PC-3 (cell line): Measurements from ENCODE around the gene FOXK1. TPM values are rescaled to one million over a fixed set of nuclear protein-coding genes. Genes with fewer than 3 reads are reported as not detected.

Experiments
- ATAC-seq: fragments of 200-7000 bp; cut with Tn5 transposase; 2 replicates; pipeline ENCODE4 v1.9.1; 2020; ENCODE audit warnings: mild to moderate bottlenecking, moderate library complexity
- BruUV-seq: library from RNA; stranded (reverse); fragments of 400-500 nt; replicated peaks from 2 replicates; lab custom pipeline; 2021; lab: Mats Ljungman, UMichigan
- CTCF ChIA-PET: fragments of 300-600 bp; sonication (Branson Sonifier 250); formaldehyde crosslinking; loops from one replicate; lab custom pipeline; 2022; ENCODE audit warnings: antibody characterized with exemption; lab: Charles Lee
- POLR2A ChIA-PET: fragments of 300-600 bp; sonication (Branson Sonifier 250); formaldehyde crosslinking; loops from one replicate; lab custom pipeline; 2022; ENCODE audit warnings: antibody characterized with exemption; ENCODE audit not compliant: unreplicated experiment; lab: Charles Lee
- DNase-seq: peaks from one replicate; pipeline ENCODE4 v3.0.0-alpha.2; 2015
- H2AFZ ChIP-seq: fragments of 300-600 bp; sonication (generic); 2 replicates; pipeline ENCODE4 v1.6.0; 2016; ENCODE audit warnings: antibody characterized with exemption, low read length
- H3F3A ChIP-seq: fragments of 300-600 bp; sonication (generic); one replicate; pipeline ENCODE4 v1.6.0; 2017; ENCODE audit warnings: antibody characterized with exemption, low read length, control low read depth, mild to moderate bottlenecking; ENCODE audit not compliant: unreplicated experiment
- H3K27ac ChIP-seq: fragments of 300-600 bp; sonication (generic); 2 replicates; pipeline ENCODE4 v1.5.1; 2016; ENCODE audit warnings: mild to moderate bottlenecking, low read length
- H3K27me3 ChIP-seq: fragments of 300-600 bp; sonication (generic); 2 replicates; pipeline ENCODE4 v1.6.1; 2016; ENCODE audit warnings: low read length, mixed read lengths
- H3K36me3 ChIP-seq: fragments of 300-600 bp; sonication (generic); 2 replicates; pipeline ENCODE4 v1.6.1; 2016; ENCODE audit warnings: low read depth, mixed run types, low read length, mixed read lengths
- H3K4me1 ChIP-seq: fragments of 300-600 bp; sonication (generic); 2 replicates; pipeline ENCODE4 v1.5.1; 2016; ENCODE audit warnings: low read length; ENCODE audit not compliant: insufficient read depth
- H3K4me2 ChIP-seq: fragments of 300-600 bp; sonication (generic); 2 replicates; pipeline ENCODE4 v1.6.0; 2016; ENCODE audit warnings: low read length
- H3K4me3 ChIP-seq: fragments of 300-600 bp; sonication (generic); 2 replicates; pipeline ENCODE4 v1.5.1; 2016; ENCODE audit warnings: mild to moderate bottlenecking, low read length, mixed read lengths
- H3K79me2 ChIP-seq: fragments of 300-600 bp; sonication (generic); 2 replicates; pipeline ENCODE4 v1.6.1; 2017; ENCODE audit warnings: low read length, mixed read lengths
- H3K9ac ChIP-seq: fragments of 300-600 bp; sonication (generic); 2 replicates; pipeline ENCODE4 v1.6.0; 2016; ENCODE audit warnings: mild to moderate bottlenecking, low read length
- H3K9me2 ChIP-seq: fragments of 300-600 bp; sonication (generic); replicated peaks from 2 replicates; pipeline ENCODE4 v1.6.1; 2016; ENCODE audit warnings: mixed run types, low read length, mixed read lengths
- H3K9me3 ChIP-seq: fragments of 300-600 bp; sonication (generic); 2 replicates; pipeline ENCODE4 v1.6.1; 2016; ENCODE audit warnings: low read length, mixed read lengths
- H4K20me1 ChIP-seq: fragments of 300-600 bp; sonication (generic); 2 replicates; pipeline ENCODE4 v1.6.1; 2016; ENCODE audit warnings: low read length, mixed read lengths
- CTCF ChIP-seq: fragments of 300-600 bp; sonication (generic); conservative IDR thresholded peaks from 2 replicates; pipeline ENCODE4 v1.5.1; 2017; ENCODE audit warnings: antibody characterized with exemption, low read depth, mild to moderate bottlenecking, low read length
- EZH2 ChIP-seq: fragments of 300-600 bp; sonication (generic); IDR thresholded peaks from one replicate; pipeline ENCODE4 v1.6.1; 2017; ENCODE audit warnings: antibody characterized with exemption, mild to moderate bottlenecking, low read length; ENCODE audit not compliant: unreplicated experiment
- EZH2phosphoT487 ChIP-seq: fragments of 300-600 bp; sonication (generic); IDR thresholded peaks from 2 replicates; pipeline ENCODE4 v1.6.1; 2018; ENCODE audit warnings: mild to moderate bottlenecking, antibody characterized with exemption, low read length, borderline replicate concordance
- intact Hi-C: fragments of 100-400 bp; cut with micrococcal nuclease; formaldehyde crosslinking; loops from 2 replicates; pipeline ENCODE4 v1.9.0; 2023
- total RNA-seq: library from RNA; depleted of rRNA; stranded (reverse); fragments of >200 nt; gene quantifications from 2 replicates; pipeline ENCODE4 v1.2.3, GENCODE V29; 2014

FOXK1 gene
- total RNA-seq, 1 experiment from 2014 or later, result 13.2 TPM

DNA sequence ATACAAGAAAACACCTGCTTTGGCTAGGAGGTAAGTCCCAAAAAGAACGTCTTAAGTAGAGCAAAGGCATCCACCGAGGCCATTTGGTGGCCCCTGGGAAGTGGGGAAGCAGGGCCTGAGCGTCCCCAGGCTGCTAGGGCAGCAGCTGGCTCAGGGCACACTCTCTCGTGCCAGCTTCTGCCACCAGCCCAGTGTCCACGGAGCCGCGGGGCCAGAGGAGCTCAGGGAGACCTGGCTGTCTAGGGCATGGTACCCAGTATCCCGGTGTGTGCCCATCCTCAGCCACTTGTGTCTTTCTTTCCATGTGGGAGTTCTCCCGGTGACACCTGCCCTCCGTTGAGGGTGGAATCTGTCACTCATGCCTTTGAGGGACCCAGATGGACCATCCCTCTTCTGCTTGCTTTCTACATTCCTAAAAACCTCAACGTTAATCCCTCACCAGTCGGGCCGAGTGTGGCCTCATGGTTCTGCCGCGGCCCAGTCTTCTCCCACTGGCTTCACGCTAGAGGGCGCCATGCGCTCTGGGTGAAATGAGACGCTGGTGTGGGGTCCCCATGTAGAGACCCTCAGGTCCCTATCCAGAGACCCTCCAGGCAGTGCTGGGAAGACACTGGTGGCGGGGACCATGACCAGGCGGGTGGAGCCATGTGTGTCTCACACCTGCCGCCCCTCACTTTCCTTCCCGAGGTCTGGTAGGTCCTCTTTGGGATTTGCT, 83.8 kb downstream of the FOXK1 start:
- intact Hi-C loops, result no loop called here

DNA sequence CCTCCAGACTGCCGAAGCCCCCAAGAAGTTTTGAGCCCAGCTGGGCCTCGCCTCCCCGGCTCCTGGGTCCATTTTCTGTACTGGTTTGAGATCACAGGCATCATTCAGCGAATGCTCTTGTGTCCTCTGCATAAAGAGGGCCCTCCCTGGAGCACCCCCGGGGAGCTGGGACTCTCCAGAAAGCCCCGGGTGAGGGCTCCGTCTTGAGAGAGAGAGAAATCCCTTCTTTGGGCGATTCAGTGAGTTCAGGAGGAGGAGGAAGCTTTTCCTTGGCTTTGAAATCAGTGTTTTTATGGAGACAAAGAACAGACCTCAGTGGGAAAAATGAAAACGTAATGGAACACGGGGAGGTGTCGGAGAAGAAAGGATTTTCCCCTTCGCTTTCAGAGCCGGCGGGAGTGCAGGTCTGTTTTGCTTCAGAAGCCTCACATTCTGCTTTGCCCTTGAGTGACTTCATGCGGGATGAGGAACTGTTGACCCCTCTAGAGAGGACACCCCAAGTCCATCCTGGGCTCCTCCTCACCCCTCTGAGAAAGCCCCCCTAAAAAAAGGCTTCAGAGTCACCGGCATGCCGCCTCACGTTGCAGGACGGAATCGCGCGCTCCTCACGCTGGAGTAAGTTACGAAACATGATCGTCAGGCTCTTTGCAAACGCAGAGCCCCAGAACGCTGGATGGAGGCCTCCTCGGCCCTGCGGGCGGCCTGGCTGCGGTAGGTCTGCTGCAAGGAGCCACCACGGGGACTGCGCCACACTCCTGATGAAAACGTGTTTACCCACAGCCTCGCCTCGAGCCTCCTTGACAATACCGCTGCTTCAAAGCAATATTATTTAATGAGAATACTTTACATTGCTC, 84.8 kb downstream of the FOXK1 start:
- no peak overlapping the region for H2AFZ ChIP-seq
- BruUV-seq, result no TSS peak
- no peaks in the 10 kb centered on the region for H3K79me2 ChIP-seq
- H3K27ac ChIP-seq, result no peak overlapping the region
- no peaks in the 10 kb centered on the region for H3K9me3 ChIP-seq
- POLR2A ChIA-PET, result no interaction called here
- intact Hi-C loops, result no loop called here
- no peaks in the 10 kb centered on the region for H3K27me3 ChIP-seq
- DNase-seq (no peak), ATAC-seq (no peak)
- H3K4me3 ChIP-seq, result no peak overlapping the region
- H3F3A ChIP-seq, result no peaks in the 10 kb centered on the region
- H3K4me2 ChIP-seq, result no peak overlapping the region
- H3K36me3 ChIP-seq, result no peaks in the 10 kb centered on the region; the same call in 1 of the 2 replicates
- H3K4me1 ChIP-seq, result no peaks in the 10 kb centered on the region
- H4K20me1 ChIP-seq, result no peaks in the 10 kb centered on the region
- H3K9me2 ChIP-seq, result no peaks in the 10 kb centered on the region
- CTCF ChIA-PET, result interaction anchor here (0.6 kb wide), 1 partner anchor 613 kb away, joined by 5 read pairs; no protein-coding TSS in a partner anchor
- no peak overlapping the region for H3K9ac ChIP-seq
- TF ChIP-seq EZH2phosphoT487, result no peak
- TF ChIP-seq CTCF, result no peak
- TF ChIP-seq EZH2, result no peak

More for the DNA sequence above, 83.8 kb downstream of the FOXK1 start:
- ATAC-seq (no peak), DNase-seq (no peak)
- no peaks in the 10 kb centered on the region for H3F3A ChIP-seq
- no peaks in the 10 kb centered on the region for H3K9me2 ChIP-seq
- no peaks in the 10 kb centered on the region for H3K4me1 ChIP-seq
- TF ChIP-seq EZH2phosphoT487 (no peak), EZH2 (no peak), CTCF (peak; percentile 28; the same call in 1 of the 2 replicates)
- no peak overlapping the region for H3K9ac ChIP-seq
- H2AFZ ChIP-seq, result no peak overlapping the region
- H3K27me3 ChIP-seq, result no peaks in the 10 kb centered on the region
- H4K20me1 ChIP-seq, result no peaks in the 10 kb centered on the region
- BruUV-seq, result no TSS peak
- ChIA-PET CTCF (interaction anchor here (0.6 kb wide), 1 partner anchor 612 kb away, joined by 5 read pairs; no protein-coding TSS in a partner anchor), POLR2A (no interaction called here)
- H3K79me2 ChIP-seq, result no peaks in the 10 kb centered on the region
- H3K4me2 ChIP-seq, result no peak overlapping the region
- peaks cover 5% of the 10 kb centered on the region; the same call in 1 of the 2 replicates for H3K36me3 ChIP-seq
- H3K4me3 ChIP-seq, result no peak overlapping the region
- H3K9me3 ChIP-seq, result no peaks in the 10 kb centered on the region
- H3K27ac ChIP-seq, result no peak overlapping the region
